ENCODE measurements around the gene OR2L2. TPM values are rescaled to one million over a fixed set of nuclear protein-coding genes. Genes with fewer than 3 reads are reported as not detected.

Gene OR2L2
- total RNA-seq: not detected

- Mint-ChIP-seq H3K4me3 (no peak within 1 kb of the TSS), H3K27me3 (ENCODE audit: low read depth) (no peaks in the 10 kb centered on the region), H3K4me1 (ENCODE audit: low read depth) (no peaks in the 10 kb centered on the region), H3K9me3 (ENCODE audit: insufficient read depth) (peaks cover 14% of the 10 kb centered on the region), H3K27ac (no peak within 1 kb of the TSS), H3K36me3 (ENCODE audit: low read depth) (peaks cover 1% of the 10 kb centered on the region)
- ATAC-seq (no peak), DNase-seq (no peak)
- POLR2A ChIA-PET: no interaction called here
- CTCF ChIA-PET: no interaction called here
These were observed at the start of gene OR2L2 for GRCh38 chr1:248029770-248030169. Gene OR2L2 (plus strand): TSS chr1:248030070. CDS start chr1:248038268, 8,198 bp downstream.

GRCh38 chr1:247992986-247993385, 36.9 kb upstream of the OR2L2 start:
- Mint-ChIP-seq H3K9me3 (ENCODE audit: insufficient read depth) (no peaks in the 10 kb centered on the region), H3K4me3 (no peak overlapping the region), H3K4me1 (ENCODE audit: low read depth) (no peaks in the 10 kb centered on the region), H3K27me3 (ENCODE audit: low read depth) (no peaks in the 10 kb centered on the region), H3K36me3 (ENCODE audit: low read depth) (no peaks in the 10 kb centered on the region), H3K27ac (no peak overlapping the region)
- CTCF ChIA-PET: no interaction called here
- no peak for ATAC-seq
- no peak for DNase-seq
- POLR2A ChIA-PET: no interaction called here

- Mint-ChIP-seq H3K9me3 (ENCODE audit: insufficient read depth) (no peaks in the 10 kb centered on the region), H3K27me3 (ENCODE audit: low read depth) (no peaks in the 10 kb centered on the region), H3K4me1 (ENCODE audit: low read depth) (no peaks in the 10 kb centered on the region), H3K4me3 (no peak overlapping the region), H3K36me3 (ENCODE audit: low read depth) (no peaks in the 10 kb centered on the region), H3K27ac (no peak overlapping the region)
- ChIA-PET CTCF (no interaction called here), POLR2A (no interaction called here)
- ATAC-seq (no peak), DNase-seq (no peak)
These were observed 31.1 kb upstream of the OR2L2 start for GRCh38 chr1:247998811-247999210.

GRCh38 chr1:248000169-248000568, 29.7 kb upstream of the OR2L2 start:
- Mint-ChIP-seq H3K27ac (no peak overlapping the region), H3K9me3 (ENCODE audit: insufficient read depth) (no peaks in the 10 kb centered on the region), H3K27me3 (ENCODE audit: low read depth) (no peaks in the 10 kb centered on the region), H3K36me3 (ENCODE audit: low read depth) (no peaks in the 10 kb centered on the region), H3K4me3 (no peak overlapping the region), H3K4me1 (ENCODE audit: low read depth) (no peaks in the 10 kb centered on the region)
- DNase-seq: no peak
- POLR2A ChIA-PET: no interaction called here
- no peak for ATAC-seq
- CTCF ChIA-PET: no interaction called here

- no peaks in the 10 kb centered on the region for H3K27me3 Mint-ChIP-seq (ENCODE audit: low read depth)
- no peaks in the 10 kb centered on the region for H3K36me3 Mint-ChIP-seq (ENCODE audit: low read depth)
- no peak overlapping the region for H3K27ac Mint-ChIP-seq
- peaks cover 6% of the 10 kb centered on the region for H3K9me3 Mint-ChIP-seq (ENCODE audit: insufficient read depth)
- ChIA-PET CTCF (no interaction called here), POLR2A (no interaction called here)
- no peaks in the 10 kb centered on the region for H3K4me1 Mint-ChIP-seq (ENCODE audit: low read depth)
- ATAC-seq (no peak), DNase-seq (no peak)
- no peak overlapping the region for H3K4me3 Mint-ChIP-seq
These were observed 22.1 kb upstream of the OR2L2 start for GRCh38 chr1:248007778-248008177.

GRCh38 chr1:248009681-248010080, 20.2 kb upstream of the OR2L2 start:
- Mint-ChIP-seq H3K27me3 (ENCODE audit: low read depth) (no peaks in the 10 kb centered on the region), H3K9me3 (ENCODE audit: insufficient read depth) (peaks cover 6% of the 10 kb centered on the region), H3K4me1 (ENCODE audit: low read depth) (no peaks in the 10 kb centered on the region), H3K4me3 (no peak overlapping the region), H3K27ac (no peak overlapping the region), H3K36me3 (ENCODE audit: low read depth) (no peaks in the 10 kb centered on the region)
- ChIA-PET POLR2A (no interaction called here), CTCF (no interaction called here)
- ATAC-seq: no peak
- no peak for DNase-seq

GRCh38 chr1:248013229-248013710, 16.6 kb upstream of the OR2L2 start, which contains the start of gene OR2L5:
Gene OR2L5 (plus strand): TSS chr1:248013660. CDS start chr1:248021948, 8,288 bp downstream.
- H3K9me3 Mint-ChIP-seq (ENCODE audit: insufficient read depth): no peaks in the 10 kb centered on the region
- DNase-seq: no peak
- ChIA-PET POLR2A (no interaction called here), CTCF (no interaction called here)
- H3K27ac Mint-ChIP-seq: no peak within 1 kb of the TSS
- H3K4me3 Mint-ChIP-seq: no peak within 1 kb of the TSS
- no peaks in the 10 kb centered on the region for H3K36me3 Mint-ChIP-seq (ENCODE audit: low read depth)
- no peak for ATAC-seq
- no peaks in the 10 kb centered on the region for H3K27me3 Mint-ChIP-seq (ENCODE audit: low read depth)
- no peaks in the 10 kb centered on the region for H3K4me1 Mint-ChIP-seq (ENCODE audit: low read depth)

- Mint-ChIP-seq H3K36me3 (ENCODE audit: low read depth) (no peaks in the 10 kb centered on the region), H3K4me1 (ENCODE audit: low read depth) (no peaks in the 10 kb centered on the region), H3K27ac (no peak overlapping the region), H3K27me3 (ENCODE audit: low read depth) (no peaks in the 10 kb centered on the region), H3K4me3 (no peak overlapping the region), H3K9me3 (ENCODE audit: insufficient read depth) (peaks cover 9% of the 10 kb centered on the region)
- DNase-seq: no peak
- ChIA-PET POLR2A (no interaction called here), CTCF (no interaction called here)
- no peak for ATAC-seq
These were observed 14.1 kb upstream of the OR2L2 start for GRCh38 chr1:248015803-248016202.

- H3K9me3 Mint-ChIP-seq (ENCODE audit: insufficient read depth): peaks cover 10% of the 10 kb centered on the region
- H3K4me3 Mint-ChIP-seq: no peak overlapping the region
- DNase-seq: no peak
- H3K36me3 Mint-ChIP-seq (ENCODE audit: low read depth): no peaks in the 10 kb centered on the region
- ChIA-PET CTCF (no interaction called here), POLR2A (no interaction called here)
- H3K27me3 Mint-ChIP-seq (ENCODE audit: low read depth): no peaks in the 10 kb centered on the region
- H3K27ac Mint-ChIP-seq: no peak overlapping the region
- H3K4me1 Mint-ChIP-seq (ENCODE audit: low read depth): no peaks in the 10 kb centered on the region
- no peak for ATAC-seq
These were observed 15.3 kb downstream of the OR2L2 start for GRCh38 chr1:248045209-248045608.

GRCh38 chr1:248046536-248046935, 16.7 kb downstream of the OR2L2 start, which contains the start of gene OR2L3:
Gene OR2L3 (plus strand): TSS chr1:248046836. CDS start chr1:248060682, 13,846 bp downstream.
- DNase-seq (no peak), ATAC-seq (no peak)
- Mint-ChIP-seq H3K4me3 (no peak within 1 kb of the TSS), H3K9me3 (ENCODE audit: insufficient read depth) (peaks cover 7% of the 10 kb centered on the region), H3K4me1 (ENCODE audit: low read depth) (no peaks in the 10 kb centered on the region), H3K36me3 (ENCODE audit: low read depth) (no peaks in the 10 kb centered on the region), H3K27me3 (ENCODE audit: low read depth) (no peaks in the 10 kb centered on the region), H3K27ac (no peak within 1 kb of the TSS)
- ChIA-PET POLR2A (no interaction called here), CTCF (no interaction called here)

- no peak for DNase-seq
- Mint-ChIP-seq H3K9me3 (ENCODE audit: insufficient read depth) (peaks cover 7% of the 10 kb centered on the region), H3K36me3 (ENCODE audit: low read depth) (no peaks in the 10 kb centered on the region), H3K27me3 (ENCODE audit: low read depth) (no peaks in the 10 kb centered on the region), H3K4me1 (ENCODE audit: low read depth) (no peaks in the 10 kb centered on the region), H3K27ac (no peak overlapping the region), H3K4me3 (no peak overlapping the region)
- ChIA-PET POLR2A (no interaction called here), CTCF (no interaction called here)
- ATAC-seq: no peak
These were observed 17.1 kb downstream of the OR2L2 start for GRCh38 chr1:248047008-248047407.

GRCh38 chr1:248054671-248055070, 24.8 kb downstream of the OR2L2 start:
- Mint-ChIP-seq H3K9me3 (ENCODE audit: insufficient read depth) (peaks cover 9% of the 10 kb centered on the region), H3K27me3 (ENCODE audit: low read depth) (no peaks in the 10 kb centered on the region), H3K4me3 (no peak overlapping the region), H3K27ac (no peak overlapping the region), H3K36me3 (ENCODE audit: low read depth) (no peaks in the 10 kb centered on the region), H3K4me1 (ENCODE audit: low read depth) (no peaks in the 10 kb centered on the region)
- ChIA-PET POLR2A (interaction anchor here (0.6 kb wide), 1 partner anchor 843 kb away, joined by 3 read pairs; no protein-coding TSS in a partner anchor), CTCF (no interaction called here)
- ATAC-seq (no peak), DNase-seq (no peak)

- ChIA-PET CTCF (no interaction called here), POLR2A (interaction anchor here (0.6 kb wide), 1 partner anchor 843 kb away, joined by 3 read pairs; no protein-coding TSS in a partner anchor)
- H3K4me3 Mint-ChIP-seq: no peak overlapping the region
- H3K9me3 Mint-ChIP-seq (ENCODE audit: insufficient read depth): peaks cover 9% of the 10 kb centered on the region
- H3K36me3 Mint-ChIP-seq (ENCODE audit: low read depth): no peaks in the 10 kb centered on the region
- DNase-seq: no peak
- ATAC-seq: no peak
- no peaks in the 10 kb centered on the region for H3K4me1 Mint-ChIP-seq (ENCODE audit: low read depth)
- no peaks in the 10 kb centered on the region for H3K27me3 Mint-ChIP-seq (ENCODE audit: low read depth)
- H3K27ac Mint-ChIP-seq: no peak overlapping the region
These were observed 25.4 kb downstream of the OR2L2 start for GRCh38 chr1:248055261-248055660.

Data from activated CD8-positive, alpha-beta T cell treated with anti-CD3 and anti-CD28 coated beads, Interleukin-2, amount 10 ng/mL, durations not matched to agents 7 days and 5 days (primary cell).